Osteocyte (in vitro differentiated cells): ENCODE data around the gene GMFB. TPM values are rescaled to one million over a fixed set of nuclear protein-coding genes. Genes with fewer than 3 reads are reported as not detected.

ENCODE experiments used
- DNase-seq: peaks from one replicate; pipeline ENCODE4 v3.0.0; 2021; ENCODE audit warnings: mixed read lengths; ENCODE audit not compliant: unreplicated experiment; ENCODE audit errors: extremely low spot score
- H3K27ac Mint-ChIP-seq: one replicate; pipeline ENCODE4 v1.8.0; 2021; ENCODE audit warnings: mild to moderate bottlenecking, mixed read lengths; ENCODE audit not compliant: unreplicated experiment
- H3K27me3 Mint-ChIP-seq: one replicate; pipeline ENCODE4 v1.8.0; 2021; ENCODE audit warnings: mixed read lengths; ENCODE audit not compliant: unreplicated experiment
- H3K36me3 Mint-ChIP-seq: one replicate; pipeline ENCODE4 v1.8.0; 2021; ENCODE audit warnings: mixed read lengths; ENCODE audit not compliant: unreplicated experiment
- H3K4me1 Mint-ChIP-seq: one replicate; pipeline ENCODE4 v1.8.0; 2021; ENCODE audit warnings: mixed read lengths; ENCODE audit not compliant: unreplicated experiment
- H3K4me3 Mint-ChIP-seq: one replicate; pipeline ENCODE4 v1.8.0; 2021; ENCODE audit warnings: mild to moderate bottlenecking, moderate library complexity, mixed read lengths; ENCODE audit not compliant: unreplicated experiment
- H3K9me3 Mint-ChIP-seq: one replicate; pipeline ENCODE4 v1.8.0; 2021; ENCODE audit warnings: mixed read lengths; ENCODE audit not compliant: unreplicated experiment
- total RNA-seq: library from RNA; stranded (reverse); gene quantifications from 2 replicates; pipeline ENCODE4 v1.2.1, GENCODE V29; 2021
- TF ChIP-seq, protein P1 (sequence below): fragments of 200-600 bp; sonication (generic); IDR thresholded peaks from 2 replicates; pipeline ENCODE4 v1.5.0; 2021; ENCODE audit warnings: antibody characterized with exemption, mild to moderate bottlenecking, moderate library complexity

Gene GMFB
- total RNA-seq, 1 donor from 2014 or later, result 54.4 TPM

DNA sequence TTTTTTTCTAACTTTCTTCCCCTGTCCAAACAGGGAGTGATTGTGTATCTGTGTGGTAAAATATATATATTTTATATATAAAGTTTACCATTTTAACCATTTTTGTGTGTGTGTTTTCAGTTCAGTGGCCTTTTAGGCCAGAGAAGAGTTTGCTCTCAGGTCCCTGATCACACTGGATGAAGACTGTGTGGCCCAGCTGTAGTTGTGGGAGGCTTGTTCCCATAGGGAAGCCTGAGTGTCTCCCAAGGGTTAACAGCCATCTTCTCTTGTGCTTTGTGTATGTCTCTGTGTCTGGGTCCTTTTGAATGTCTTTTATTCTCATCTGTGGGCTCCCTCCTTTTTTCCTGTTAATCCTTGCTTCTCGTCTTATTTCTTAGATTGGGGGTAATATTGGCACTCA is 44.3 kb upstream of the GMFB start:
- DNase-seq, result no peak

DNA sequence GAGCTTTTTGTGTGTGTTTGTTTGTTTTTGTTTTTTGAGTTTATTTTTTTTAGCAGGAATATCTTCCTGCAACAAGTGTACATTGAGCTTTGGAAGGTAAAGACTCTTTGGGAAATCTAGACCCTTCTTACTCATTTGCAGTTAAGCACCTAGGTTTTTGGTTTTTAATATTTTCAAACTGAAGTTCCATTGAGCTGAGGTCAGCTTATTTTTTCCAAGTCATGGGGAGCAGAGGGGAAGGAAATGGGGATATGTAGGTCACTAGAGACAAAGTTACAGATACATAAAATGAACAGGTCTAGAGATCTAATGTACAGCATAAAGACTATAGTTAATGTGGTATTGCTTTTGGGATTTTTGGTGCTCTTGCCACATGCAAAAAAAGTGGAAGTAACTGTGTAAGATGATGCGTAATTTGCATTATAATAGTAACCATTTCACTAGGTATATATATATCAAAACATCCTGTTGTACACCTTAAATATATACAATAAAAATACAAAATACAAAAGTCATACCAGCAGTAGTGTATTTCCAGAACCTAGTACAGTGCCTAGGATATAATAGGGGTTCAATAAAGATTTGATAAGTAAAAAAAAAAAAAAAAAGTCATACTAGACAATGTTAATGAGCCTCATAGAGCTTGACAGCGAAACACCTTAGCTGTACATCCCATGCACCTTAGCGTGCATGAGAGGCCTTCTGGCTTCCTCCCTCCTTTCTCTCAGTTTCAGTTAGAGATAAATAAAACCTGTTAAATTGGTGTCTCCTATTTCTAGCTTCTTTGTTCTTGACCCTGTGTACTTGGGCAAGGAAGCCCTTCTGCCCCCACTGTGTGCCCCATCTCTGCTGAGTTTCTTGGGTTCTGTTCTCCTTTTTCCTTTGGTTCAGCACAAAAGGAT is 43.6 kb upstream of the GMFB start:
- H3K9me3 Mint-ChIP-seq, result no peaks in the 10 kb centered on the region
- no peak overlapping the region for H3K4me3 Mint-ChIP-seq
- no peaks in the 10 kb centered on the region for H3K27me3 Mint-ChIP-seq
- no peak for DNase-seq
- no peak overlapping the region for H3K27ac Mint-ChIP-seq
- peaks cover 19% of the 10 kb centered on the region for H3K36me3 Mint-ChIP-seq
- TF ChIP-seq, protein P1, sequence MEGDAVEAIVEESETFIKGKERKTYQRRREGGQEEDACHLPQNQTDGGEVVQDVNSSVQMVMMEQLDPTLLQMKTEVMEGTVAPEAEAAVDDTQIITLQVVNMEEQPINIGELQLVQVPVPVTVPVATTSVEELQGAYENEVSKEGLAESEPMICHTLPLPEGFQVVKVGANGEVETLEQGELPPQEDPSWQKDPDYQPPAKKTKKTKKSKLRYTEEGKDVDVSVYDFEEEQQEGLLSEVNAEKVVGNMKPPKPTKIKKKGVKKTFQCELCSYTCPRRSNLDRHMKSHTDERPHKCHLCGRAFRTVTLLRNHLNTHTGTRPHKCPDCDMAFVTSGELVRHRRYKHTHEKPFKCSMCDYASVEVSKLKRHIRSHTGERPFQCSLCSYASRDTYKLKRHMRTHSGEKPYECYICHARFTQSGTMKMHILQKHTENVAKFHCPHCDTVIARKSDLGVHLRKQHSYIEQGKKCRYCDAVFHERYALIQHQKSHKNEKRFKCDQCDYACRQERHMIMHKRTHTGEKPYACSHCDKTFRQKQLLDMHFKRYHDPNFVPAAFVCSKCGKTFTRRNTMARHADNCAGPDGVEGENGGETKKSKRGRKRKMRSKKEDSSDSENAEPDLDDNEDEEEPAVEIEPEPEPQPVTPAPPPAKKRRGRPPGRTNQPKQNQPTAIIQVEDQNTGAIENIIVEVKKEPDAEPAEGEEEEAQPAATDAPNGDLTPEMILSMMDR, result no peak
- peaks cover 4% of the 10 kb centered on the region for H3K4me1 Mint-ChIP-seq

More for the DNA sequence above, 44.3 kb upstream of the GMFB start:
- Mint-ChIP-seq H3K4me1 (no peaks in the 10 kb centered on the region), H3K4me3 (no peak overlapping the region), H3K9me3 (no peaks in the 10 kb centered on the region), H3K27me3 (no peaks in the 10 kb centered on the region), H3K36me3 (peaks cover 14% of the 10 kb centered on the region), H3K27ac (no peak overlapping the region)
- TF ChIP-seq, protein P1, result no peak

DNA sequence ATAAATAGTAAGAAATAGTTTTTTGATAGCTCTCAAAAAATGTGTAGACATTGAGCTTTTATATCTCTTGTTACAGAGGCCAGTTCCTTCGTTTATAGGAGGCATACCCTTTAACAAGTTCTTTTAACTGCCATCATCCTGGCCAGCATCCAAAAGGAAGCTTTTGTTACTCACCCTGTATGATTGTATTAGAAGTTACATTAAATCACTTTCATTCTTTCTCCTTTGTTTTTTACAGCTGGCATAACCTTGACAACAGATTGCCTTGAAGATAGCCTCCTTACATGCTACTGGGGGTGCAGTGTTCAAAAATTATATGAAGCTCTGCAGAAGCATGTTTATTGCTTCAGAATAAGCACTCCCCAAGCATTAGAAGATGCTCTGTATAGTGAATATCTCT is 41.0 kb upstream of the GMFB start:
- Mint-ChIP-seq H3K36me3 (peaks cover 20% of the 10 kb centered on the region), H3K27me3 (no peaks in the 10 kb centered on the region)

DNA sequence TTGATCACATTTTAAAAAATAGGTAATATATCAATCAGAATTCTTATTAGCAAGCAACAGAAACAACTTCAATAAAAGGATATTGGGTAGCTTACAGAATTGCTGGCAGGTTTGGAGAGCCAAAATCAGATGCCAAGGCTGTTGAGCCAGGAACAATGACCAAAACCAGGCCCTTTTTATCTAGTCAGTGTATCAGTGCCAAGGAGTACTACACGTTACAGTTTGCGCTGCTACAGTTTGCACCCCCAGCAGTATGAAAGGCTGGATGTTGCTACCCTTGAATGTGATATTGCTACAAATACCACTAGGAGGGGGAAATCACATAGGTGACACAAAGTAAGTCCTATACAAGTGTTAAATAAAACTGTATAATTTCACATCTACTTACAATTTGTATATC is 40.2 kb upstream of the GMFB start:
- TF ChIP-seq, protein P1, result no peak
- no peaks in the 10 kb centered on the region for H3K27me3 Mint-ChIP-seq

More for the DNA sequence above, 41.0 kb upstream of the GMFB start:
- H3K9me3 Mint-ChIP-seq, result no peaks in the 10 kb centered on the region
- H3K4me3 Mint-ChIP-seq, result no peak overlapping the region
- DNase-seq, result no peak
- no peak overlapping the region for H3K27ac Mint-ChIP-seq
- H3K4me1 Mint-ChIP-seq, result peaks cover 4% of the 10 kb centered on the region
- TF ChIP-seq, protein P1, result no peak

DNA sequence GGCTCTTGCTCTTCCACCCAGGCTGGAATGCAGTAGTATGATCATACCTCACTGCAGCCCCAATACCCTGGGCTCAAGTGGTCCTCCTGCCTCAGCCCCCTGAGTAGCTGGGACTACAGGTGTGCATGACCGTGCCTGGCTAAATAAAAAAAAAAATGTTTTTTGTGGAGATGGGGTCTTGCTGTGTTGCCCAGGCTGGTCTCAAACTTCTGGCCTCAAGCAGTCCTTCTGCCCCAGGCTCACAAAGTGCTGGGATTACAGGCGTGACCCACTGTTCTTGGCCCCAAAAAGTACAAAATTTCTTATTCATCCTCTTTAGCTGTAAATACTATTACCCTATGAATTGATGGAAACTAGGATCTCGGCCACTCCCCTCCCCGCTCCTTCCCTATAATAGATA is 35.6 kb upstream of the GMFB start:
- peaks cover 4% of the 10 kb centered on the region for H3K4me1 Mint-ChIP-seq
- no peak for DNase-seq
- H3K4me3 Mint-ChIP-seq, result no peak overlapping the region
- H3K36me3 Mint-ChIP-seq, result peaks cover 37% of the 10 kb centered on the region
- H3K27me3 Mint-ChIP-seq, result no peaks in the 10 kb centered on the region
- no peak overlapping the region for H3K27ac Mint-ChIP-seq
- H3K9me3 Mint-ChIP-seq, result no peaks in the 10 kb centered on the region
- TF ChIP-seq, protein P1, result no peak

More for the DNA sequence above, 40.2 kb upstream of the GMFB start:
- no peaks in the 10 kb centered on the region for H3K9me3 Mint-ChIP-seq
- no peak overlapping the region for H3K27ac Mint-ChIP-seq
- peaks cover 24% of the 10 kb centered on the region for H3K36me3 Mint-ChIP-seq
- no peak overlapping the region for H3K4me3 Mint-ChIP-seq
- H3K4me1 Mint-ChIP-seq, result peaks cover 4% of the 10 kb centered on the region
- no peak for DNase-seq
